Nucleus accumbens (tissue), 56 donors: ENCODE data around the gene VTCN1.
"Not testable (repeated sequence)": the region's sequence is repeated elsewhere in the genome, so short reads cannot be mapped to it uniquely, and the experiment has no call there.

Source experiments
- DNase-seq, 56 donors: peaks; one replicate each; lab custom pipeline; 2025; lab: John Stamatoyannopoulos, UW

Gene VTCN1

DNA sequence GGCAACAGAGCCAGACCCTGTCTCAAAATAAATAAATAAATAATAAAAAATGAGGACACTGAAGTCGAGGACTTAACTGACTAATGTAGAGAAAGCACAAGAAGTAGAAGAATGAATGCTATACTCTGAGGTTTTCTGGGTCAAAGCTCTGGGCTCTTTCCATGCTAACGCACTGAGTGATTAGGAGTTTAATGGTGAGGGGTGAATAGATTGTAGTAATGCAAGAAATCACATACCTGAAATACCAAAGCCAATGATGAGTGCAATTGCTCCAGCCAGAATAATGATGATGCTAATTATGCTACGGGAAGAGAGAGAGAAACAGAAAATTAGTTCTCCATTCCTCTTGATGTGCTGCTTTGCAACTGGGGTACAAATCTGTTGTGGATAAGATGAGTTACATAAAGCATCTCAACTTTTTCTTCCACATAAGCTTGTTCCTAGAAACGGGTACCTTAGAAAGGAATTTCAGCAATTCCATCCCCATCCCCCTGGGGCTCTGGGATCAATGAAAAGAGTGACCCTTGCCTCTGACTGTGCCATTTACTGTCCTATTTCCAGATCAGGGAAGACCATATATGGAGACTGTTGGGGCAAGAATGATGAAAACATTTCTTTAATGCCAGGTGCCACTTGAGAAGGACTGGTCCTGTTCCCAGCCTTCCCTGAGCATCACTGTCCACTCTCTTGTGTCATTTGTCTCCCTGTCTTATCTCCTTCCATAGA lies 40.7 kb downstream of the VTCN1 start:
- DNase-seq, result no peak

DNA sequence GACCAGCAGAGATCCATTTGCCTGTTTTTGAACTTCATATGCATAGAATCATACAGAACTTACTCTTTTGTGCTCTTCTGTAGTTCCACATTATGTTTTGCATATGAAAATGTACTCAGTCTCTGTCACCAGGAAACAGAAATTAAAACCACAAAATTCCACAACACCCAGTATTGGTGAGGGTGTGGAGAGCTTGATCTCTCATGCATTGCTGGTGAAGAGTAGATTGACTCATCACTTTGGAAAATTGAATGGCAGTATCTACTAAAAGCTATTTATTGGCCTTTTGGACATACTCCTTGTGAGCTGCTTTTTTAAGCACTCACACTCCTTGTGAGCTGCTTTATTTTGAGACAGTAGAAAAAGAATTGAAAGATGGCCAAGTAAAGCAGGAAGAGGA lies 43.3 kb downstream of the VTCN1 start:
- no peak for DNase-seq

DNA sequence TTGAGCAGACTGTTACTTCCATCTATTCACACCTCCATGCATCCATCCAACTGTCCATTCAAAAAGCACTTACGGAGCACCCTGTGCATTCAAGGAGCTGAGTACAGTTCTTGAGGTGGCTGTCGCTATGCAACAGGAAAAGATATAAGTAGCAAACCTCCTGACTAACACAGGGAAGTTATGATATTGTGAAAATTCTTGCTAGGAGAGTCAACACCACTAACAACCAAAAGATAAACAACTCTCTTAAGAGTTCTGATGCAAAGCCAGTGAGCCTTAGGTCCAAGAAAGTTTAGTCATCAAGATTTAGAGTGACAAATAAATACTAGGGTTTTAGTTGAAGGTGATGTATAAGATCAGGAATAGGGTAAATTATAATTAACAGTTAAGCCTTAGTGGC lies 44.7 kb downstream of the VTCN1 start:
- no peak for DNase-seq

DNA sequence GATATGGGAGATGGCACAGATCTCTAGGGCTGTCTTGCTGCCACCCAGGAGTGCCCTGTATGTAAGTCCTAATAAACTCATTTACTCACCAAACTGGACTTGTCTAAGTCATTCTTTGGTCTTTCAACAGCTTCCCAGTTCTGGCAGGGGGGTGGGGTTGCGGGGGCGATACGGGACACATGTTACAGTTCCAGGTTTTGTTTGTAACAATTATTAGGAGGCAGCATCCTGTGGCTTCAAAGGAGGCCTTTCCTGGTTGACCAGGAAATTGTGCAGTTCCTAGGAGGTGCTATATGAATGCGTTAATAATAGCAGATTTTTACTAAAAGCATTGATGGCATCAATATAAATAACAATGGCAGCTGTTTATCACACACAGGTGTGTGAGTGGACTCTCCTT lies 46.5 kb downstream of the VTCN1 start:
- no peak for DNase-seq

DNA sequence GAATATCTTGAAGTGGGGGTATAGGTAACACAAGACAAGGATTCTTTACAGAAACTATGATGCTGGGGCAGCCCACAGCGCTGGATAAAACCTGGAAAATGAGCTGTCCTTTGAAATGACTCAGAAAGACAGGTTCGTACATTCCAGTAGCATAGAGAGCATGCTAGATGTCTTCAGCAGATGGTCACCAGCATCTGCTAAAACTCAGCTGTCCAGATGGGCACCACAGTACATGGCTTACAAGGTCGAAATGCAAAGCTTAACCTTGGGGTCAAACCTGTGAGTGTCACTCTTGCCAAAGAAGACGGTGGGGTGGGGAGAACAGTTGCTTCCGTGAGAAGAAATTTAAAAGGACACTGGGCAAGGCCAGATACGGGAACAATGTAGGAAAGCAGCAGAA lies 47.9 kb downstream of the VTCN1 start:
- DNase-seq, result no peak

DNA sequence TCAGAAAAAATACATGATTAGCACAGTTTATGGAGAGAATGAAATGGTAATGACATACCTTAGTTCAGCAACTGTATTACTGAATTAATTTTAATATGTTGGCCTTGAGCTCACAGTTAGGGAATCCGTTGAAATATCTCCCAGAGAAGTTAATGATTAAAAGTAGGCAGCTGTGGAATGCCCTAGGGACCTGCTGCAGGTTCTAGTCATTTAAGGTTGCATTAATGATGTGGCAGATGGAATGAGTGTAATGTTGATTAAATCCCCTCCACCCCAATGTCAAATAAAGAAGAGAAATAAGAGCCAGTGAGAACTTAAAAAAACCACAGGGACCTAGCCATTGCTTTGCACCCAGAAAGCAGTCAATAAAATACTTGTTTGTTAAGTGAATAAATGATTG lies 48.8 kb downstream of the VTCN1 start:
- DNase-seq, result no peak

DNA sequence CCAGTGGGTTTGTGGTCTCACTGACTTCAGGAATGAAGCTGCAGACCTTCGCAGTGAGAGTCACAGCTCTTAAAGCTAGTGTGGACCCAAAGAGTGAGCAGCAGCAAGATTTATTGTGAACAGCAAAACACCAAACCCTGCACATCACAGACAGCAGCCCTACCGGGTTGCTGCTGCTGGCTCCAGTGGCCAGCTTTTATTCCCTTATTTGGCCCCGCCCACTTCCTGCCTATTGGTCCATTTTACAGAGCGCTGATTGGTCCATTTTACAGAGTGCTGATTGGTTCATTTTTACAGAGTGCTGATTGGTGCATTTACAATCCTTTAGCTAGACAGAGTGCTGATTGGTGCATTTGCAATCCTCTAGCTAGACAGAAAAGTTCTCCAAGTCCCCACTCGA lies 59.4 kb downstream of the VTCN1 start:
- DNase-seq, result not testable (repeated sequence)

DNA sequence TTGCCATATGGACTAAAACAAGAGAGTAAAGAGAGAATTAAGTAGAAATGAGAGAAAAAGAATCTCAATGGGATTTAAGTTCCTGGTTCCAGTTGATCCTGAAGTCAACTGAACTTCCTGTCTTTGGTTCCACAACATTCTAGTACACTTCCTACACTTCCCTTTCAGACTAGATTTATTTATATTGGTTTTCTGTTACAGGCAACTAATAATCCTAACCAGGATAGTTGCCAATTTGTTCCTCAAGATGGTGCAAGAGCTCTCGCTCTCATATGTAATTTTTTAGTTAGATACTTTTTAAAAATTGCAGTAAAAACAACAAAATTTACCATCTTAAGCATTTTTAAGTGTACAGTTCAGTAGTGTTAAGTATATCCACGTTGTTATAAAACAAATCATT lies 60.4 kb downstream of the VTCN1 start:
- no peak for DNase-seq

DNA sequence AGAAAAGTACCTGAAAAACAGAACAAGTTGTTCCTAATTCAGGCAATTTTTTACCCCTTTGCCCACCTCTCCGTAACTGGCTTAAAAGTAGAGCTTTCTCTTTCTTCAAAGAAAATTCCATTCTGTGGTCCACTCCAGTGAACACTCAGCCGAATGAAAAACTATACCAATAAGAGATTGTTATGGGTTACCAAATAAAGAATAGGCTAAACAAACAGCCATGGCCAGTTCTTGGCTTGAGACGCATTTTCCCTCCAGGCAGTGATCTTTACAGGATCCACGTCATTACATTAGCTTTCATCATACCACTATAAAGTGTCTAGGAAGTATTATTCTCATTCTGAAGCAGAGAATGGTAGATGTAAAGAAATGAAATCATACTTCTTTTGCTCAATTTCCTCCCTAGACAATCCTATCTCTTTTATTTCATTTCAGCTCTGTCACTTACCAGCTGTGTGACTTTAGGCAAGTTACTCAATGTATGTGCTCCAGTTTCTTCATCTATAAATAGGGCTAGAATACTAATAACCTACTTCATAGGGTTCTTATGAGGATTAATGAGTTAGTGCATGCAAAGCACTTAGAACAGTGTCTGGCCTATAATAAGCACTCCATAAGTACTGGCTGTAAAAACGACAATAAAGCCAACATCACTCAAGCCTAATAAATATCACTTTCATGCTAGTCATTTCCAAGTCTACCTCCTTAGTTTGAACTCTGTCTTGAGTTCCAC lies 62.7 kb downstream of the VTCN1 start:
- DNase-seq, result no peak

DNA sequence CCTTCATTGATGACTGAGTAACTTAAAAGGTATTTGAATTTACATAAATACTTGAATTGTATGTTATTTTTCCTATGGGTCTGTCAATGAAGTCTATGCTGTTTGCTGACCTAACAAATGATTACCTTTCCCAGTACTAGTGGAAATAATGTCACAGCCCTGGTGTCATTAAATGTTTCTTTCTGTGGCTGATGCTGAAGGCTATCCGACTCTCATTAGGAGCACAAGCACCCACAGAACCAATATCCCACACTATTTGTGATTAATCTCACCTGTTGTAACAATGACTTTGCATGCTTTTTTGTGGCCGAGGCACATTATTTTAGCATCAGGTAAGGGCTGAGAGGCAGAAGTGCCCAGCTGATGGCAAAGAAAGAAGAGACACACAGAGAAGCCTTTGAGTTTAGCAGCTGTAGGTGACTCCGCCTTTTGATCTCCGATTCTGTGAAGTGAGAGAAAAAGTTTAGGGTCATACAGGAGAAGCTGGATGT lies 63.3 kb downstream of the VTCN1 start:
- no peak for DNase-seq

DNA sequence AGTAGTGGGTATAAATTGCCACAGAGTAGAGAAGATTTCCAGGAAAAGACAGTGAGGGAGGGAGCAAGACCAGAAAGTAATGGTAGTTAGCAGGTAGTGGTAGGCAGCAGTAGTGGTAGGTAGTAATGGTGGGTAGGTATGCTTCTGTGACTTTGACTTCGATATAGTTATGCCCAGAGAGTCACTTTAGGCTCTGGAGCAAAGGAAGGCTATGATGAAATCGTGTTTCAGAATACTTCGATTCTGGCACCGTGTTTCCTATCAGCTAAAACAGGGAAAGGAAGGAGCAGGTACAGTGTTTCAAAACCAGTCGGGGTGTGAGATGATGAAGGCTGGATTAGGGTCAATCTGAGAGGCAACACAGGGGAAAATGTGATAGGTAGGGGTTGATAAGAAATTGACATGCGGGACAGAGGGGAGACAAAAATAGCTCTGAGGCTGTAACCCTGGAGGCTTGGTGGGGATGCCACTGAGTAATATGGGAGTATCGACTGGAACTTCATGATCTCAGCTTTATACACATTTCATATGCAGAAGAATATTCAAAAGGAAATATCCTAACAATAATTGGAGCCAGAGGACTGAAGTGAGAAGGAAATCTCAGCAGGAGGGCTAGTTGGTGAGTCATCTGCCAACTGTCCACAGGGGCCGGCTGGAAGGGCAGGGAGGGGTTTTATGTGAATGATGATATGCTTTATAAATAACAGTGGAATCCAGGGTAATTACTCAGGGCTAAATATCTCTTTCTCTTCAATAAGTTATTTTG lies 64.0 kb downstream of the VTCN1 start:
- DNase-seq, result no peak

DNA sequence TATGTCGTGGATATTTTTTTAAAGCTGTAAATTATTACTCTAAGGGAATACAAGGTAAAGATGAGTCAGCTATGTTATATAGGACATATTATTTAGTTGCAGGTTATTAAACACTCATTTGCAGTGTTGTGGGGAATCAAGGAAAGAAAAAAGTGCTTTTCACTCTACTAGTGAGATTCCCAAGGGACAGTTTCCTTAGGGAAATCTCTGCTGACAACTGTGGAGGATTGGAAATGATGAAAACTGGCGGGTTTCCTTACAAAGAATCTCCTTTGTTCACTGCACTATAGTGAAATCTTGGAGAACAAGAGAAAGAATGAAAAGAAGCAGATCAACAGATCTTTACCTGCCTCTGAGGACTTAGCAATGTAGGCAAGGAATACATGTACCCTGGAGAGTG lies 64.7 kb downstream of the VTCN1 start:
- DNase-seq, result no peak

DNA sequence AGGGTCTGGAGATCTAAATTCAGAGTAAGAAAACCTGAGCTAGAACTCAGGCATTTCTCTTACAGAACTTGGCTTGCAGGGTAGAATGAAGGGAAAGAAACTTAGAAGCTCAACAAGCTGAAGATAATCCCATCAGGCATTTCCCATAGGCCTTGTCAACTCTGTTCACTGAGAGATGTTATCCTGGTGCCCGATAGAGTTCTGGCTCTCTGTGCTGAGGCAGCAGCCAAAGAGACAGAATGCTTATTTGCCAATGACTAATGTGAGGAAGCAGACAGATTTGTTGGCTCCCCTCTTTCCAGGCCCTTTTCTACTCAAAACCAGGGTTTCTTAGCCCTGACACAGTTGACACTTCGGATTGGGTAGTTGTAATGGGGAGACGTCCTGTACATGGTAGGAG lies 66.9 kb downstream of the VTCN1 start:
- no peak for DNase-seq

DNA sequence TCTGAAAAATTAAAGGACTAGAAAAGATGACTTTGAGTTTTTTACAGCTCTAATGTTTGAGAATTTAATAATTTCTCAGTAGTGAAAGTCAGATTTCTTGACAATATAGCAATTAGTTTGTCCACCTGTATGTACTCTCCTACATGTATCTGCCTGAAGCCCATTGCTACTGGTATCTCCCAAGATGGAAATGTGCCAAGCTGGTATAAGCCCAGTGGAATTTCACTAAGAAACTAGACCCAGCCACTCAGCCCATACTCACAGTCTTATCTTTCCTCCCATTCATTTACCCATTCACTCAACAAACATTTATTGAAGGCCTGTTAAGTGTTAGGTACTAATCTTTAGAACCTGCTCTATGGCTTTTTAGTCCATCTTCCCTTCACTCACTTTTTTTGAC lies 67.6 kb downstream of the VTCN1 start:
- no peak for DNase-seq

DNA sequence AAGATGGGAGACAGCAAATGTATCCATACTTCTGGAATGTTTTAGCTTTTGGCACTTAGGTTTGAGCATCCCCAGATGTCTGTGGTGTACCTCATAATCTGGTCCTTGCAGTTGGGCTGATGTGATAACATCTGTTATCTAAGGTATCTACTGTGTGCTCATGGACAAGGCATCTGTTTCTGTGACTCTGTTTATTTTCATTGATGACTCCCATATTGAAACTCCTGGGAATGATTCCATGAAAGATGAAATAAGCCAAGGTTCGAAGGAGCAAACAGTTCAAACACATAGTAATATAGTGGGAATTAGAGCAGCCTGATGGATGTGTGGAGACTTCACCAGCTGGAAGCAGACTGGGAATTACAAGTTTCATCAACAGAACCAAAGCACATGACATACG lies 68.5 kb downstream of the VTCN1 start:
- DNase-seq, result no peak

DNA sequence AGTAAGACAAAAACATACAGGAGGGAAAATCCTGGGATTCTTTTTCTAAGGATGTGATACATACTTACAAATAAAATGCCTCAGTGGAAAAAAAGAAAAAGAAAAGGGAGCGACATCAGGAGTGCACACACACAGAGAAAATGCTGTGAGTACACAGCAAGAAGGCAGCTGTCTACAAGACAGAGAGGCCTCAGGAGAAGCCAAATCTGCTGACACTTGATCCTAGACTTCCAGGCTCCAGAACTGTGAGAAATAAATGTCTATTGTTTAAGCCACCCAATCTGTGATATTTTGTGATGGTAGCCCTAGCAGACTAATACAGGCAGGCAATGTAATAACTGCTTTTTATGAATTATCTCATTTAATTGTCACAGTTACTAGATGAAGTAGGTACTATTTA lies 72.2 kb downstream of the VTCN1 start:
- DNase-seq, result no peak

DNA sequence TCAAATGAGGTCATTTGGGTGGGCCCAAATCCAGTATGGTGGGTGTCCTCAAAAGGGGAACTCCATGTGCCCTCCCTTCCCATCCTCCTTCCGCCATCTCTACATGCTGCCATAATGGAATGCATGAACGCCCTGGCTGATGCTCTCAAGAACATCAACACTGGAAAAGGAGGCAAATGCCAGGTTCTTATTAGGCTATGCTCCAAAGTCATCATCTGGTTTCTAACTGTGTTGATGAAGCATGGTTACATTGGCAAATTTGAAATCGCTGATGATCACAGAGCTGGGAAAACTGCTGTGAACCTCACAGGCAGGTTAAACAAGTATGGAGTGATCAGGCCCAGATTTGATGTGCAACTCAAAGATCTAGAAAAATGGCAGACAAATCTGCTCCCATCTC lies 72.6 kb downstream of the VTCN1 start:
- DNase-seq, result no peak

DNA sequence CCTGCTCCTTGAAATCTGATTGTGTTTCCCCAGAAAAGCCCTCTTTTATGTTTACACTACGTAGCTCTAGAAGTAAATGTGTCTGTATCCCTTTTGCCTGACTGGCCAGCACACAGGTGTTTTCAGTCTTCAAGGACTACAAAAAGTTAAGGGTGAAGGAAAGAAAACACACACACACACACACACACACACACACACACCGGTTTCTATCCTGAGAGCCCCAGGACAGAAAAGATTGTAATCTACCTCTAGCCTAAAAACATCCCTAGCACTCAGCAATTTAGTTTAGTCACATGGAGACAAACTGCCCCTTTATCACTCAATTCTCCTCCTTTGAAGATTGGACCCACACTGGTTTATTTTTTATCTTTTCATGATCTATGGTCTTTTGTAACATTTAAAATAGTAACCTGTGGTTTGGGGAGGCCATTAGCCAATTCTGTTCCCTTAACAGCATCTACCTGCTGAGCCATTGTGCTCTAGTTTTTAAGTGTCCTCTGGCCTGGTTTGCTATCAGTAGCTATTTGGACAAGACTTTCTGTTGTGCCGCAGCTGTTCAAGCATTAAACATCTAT lies 73.4 kb downstream of the VTCN1 start:
- no peak for DNase-seq

DNA sequence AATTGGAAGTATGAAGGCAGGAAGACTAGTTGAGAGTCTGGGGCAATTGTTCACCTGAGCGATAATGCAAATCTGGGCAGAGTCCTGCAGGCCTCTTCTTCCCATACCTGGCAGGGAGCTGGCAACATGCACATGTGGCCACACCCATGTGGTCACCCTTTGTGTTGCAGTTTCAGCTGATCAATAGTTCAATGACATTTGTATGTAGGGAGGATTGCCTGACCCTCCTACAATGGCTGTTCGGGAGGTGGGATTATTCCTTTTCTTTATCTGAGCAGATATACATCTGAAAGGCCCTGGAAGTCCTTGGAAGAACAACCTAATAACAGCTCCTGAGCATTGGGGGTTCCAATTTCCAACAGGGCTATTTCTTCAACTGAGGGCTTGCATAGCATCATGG lies 74.0 kb downstream of the VTCN1 start:
- no peak for DNase-seq

DNA sequence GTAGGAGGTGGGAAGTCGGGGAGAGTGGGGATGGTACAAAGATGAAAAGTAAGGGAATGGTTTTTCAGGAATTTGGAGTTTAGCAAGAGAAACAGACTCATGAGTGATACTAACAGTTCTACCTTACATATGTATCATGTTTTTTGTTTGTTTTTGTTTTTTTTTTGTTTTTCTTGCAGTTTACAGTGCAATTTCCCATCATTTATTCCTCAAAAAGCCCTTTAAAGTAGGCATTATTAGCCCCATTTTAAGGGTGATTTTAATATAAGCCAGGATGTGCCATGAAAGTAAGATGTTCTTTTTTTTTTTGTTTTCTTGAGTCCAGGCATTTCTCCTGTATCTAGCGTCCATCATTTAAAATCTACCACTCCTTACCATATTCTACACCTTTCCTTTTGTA lies 75.4 kb downstream of the VTCN1 start:
- DNase-seq, result no peak

DNA sequence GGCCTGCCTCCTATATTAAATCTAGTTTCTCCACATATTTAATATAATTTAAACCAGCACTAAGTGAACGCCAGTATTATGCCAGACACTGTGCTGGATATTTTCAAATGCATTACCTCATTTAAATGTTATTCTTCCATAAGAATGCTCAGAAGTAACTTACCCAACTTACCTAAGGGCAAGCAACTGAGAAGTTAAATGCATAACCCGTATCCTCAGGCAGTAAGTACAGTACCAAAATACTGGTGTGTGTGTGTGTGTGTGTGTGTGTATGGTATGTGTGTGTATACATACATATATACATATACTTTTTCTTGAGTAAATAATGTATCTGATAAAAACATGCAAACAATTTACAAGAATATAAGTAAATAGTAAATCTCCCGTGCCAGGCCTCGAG lies 80.2 kb downstream of the VTCN1 start:
- DNase-seq, result no peak
